Measurements from ENCODE around the gene SMAD3.

Gene SMAD3

GRCh38 chr15:67059127-67059553 lies 6.3 kb upstream of the SMAD3 start:
- TF ChIP-seq ZFX (IDR thresholded peaks at IDR 0.05), result no peak
- no peak for TF ChIP-seq CTCF (conservative IDR thresholded peaks at IDR 0.05)
- no peak overlapping the region for H3K27ac ChIP-seq

GRCh38 chr15:67061811-67062368 lies 3.5 kb upstream of the SMAD3 start:
- TF ChIP-seq CTCF (conservative IDR thresholded peaks at IDR 0.05) (no peak), ZFX (IDR thresholded peaks at IDR 0.05) (no peak)
- no peak overlapping the region for H3K27ac ChIP-seq

GRCh38 chr15:67062369-67062985 lies 2.9 kb upstream of the SMAD3 start:
- TF ChIP-seq CTCF (conservative IDR thresholded peaks at IDR 0.05) (no peak), ZFX (IDR thresholded peaks at IDR 0.05) (no peak)
- H3K27ac ChIP-seq, result no peak overlapping the region

GRCh38 chr15:67063689-67064606 lies 1.5 kb upstream of the SMAD3 start:
- no peak for TF ChIP-seq ZFX (IDR thresholded peaks at IDR 0.05)
- TF ChIP-seq CTCF (conservative IDR thresholded peaks at IDR 0.05), result no peak
- no peak overlapping the region for H3K27ac ChIP-seq

- H3K27ac ChIP-seq, result peak overlapping the region; percentile 13
These were observed 533 bp upstream of the SMAD3 start for GRCh38 chr15:67064607-67065530.

More at GRCh38 chr15:67064607-67065530, 533 bp upstream of the SMAD3 start:
- TF ChIP-seq ZFX (IDR thresholded peaks at IDR 0.05) (no peak), CTCF (conservative IDR thresholded peaks at IDR 0.05) (no peak)

All from C4-2B (cell line).